Neural cell (in vitro differentiated cells): ENCODE data around the gene GLCE. TPM values are rescaled to one million over a fixed set of nuclear protein-coding genes. Genes with fewer than 3 reads are reported as not detected.

Experiments used
- H2AFZ ChIP-seq: fragments of 200-600, 300-800 bp; sonication (generic), shearing (Covaris generic); 2 replicates; pipeline ENCODE4 v1.6.0; 2014; ENCODE audit warnings: low read depth, mild to moderate bottlenecking, antibody characterized with exemption, low read length, moderate library complexity
- H3F3A ChIP-seq: fragments of 200-600 bp; shearing (Covaris generic); 2 replicates; pipeline ENCODE4 v1.6.1; 2016; ENCODE audit warnings: mild to moderate bottlenecking, moderate library complexity, mixed read lengths, antibody characterized with exemption, low read length; ENCODE audit not compliant: insufficient read depth, poor library complexity, severe bottlenecking
- H3K27ac ChIP-seq: fragments of 200-600, 300-800 bp; sonication (generic), shearing (Covaris generic); 2 replicates; pipeline ENCODE4 v1.5.1; 2014; ENCODE audit warnings: mild to moderate bottlenecking, low read length, moderate library complexity
- H3K27me3 ChIP-seq: fragments of 300-800, 200-600 bp; sonication (generic), shearing (Covaris generic); 2 replicates; pipeline ENCODE4 v1.6.0; 2014; ENCODE audit warnings: mild to moderate bottlenecking, low read depth, low read length, moderate library complexity; ENCODE audit not compliant: insufficient read depth
- H3K36me3 ChIP-seq: fragments of 300-800, 200-600 bp; sonication (generic), shearing (Covaris generic); 2 replicates; pipeline ENCODE4 v1.5.1; 2014; ENCODE audit warnings: mild to moderate bottlenecking, antibody characterized with exemption, low read length, moderate library complexity; ENCODE audit not compliant: insufficient read depth
- H3K4me2 ChIP-seq: fragments of 300-800, 200-600 bp; sonication (generic), shearing (Covaris generic); 2 replicates; pipeline ENCODE4 v1.6.0; 2014; ENCODE audit warnings: mild to moderate bottlenecking, low read length
- H3K4me3 ChIP-seq: fragments of 300-800, 200-600 bp; sonication (generic), shearing (Covaris generic); 2 replicates; pipeline ENCODE4 v1.5.1; 2014; ENCODE audit warnings: mild to moderate bottlenecking, low read length, moderate library complexity
- H3K79me2 ChIP-seq: fragments of 200-600 bp; shearing (Covaris generic); replicated peaks from 2 replicates; pipeline ENCODE4 v1.6.0; 2014; ENCODE audit warnings: mild to moderate bottlenecking, low read length, moderate library complexity; ENCODE audit not compliant: insufficient read depth
- H3K9ac ChIP-seq: fragments of 300-800, 200-600 bp; sonication (generic), shearing (Covaris generic); 2 replicates; pipeline ENCODE4 v1.6.1; 2016; ENCODE audit warnings: mild to moderate bottlenecking, low read length, mixed read lengths
- H3K9me2 ChIP-seq: fragments of 200-600 bp; shearing (Covaris generic); 2 replicates; pipeline ENCODE4 v1.6.1; 2016; ENCODE audit warnings: mild to moderate bottlenecking, low read length, mixed read lengths; ENCODE audit not compliant: insufficient read depth
- H3K9me3 ChIP-seq: fragments of 200-600, 300-800 bp; sonication (generic), shearing (Covaris generic); 2 replicates; pipeline ENCODE4 v1.6.1; 2016; ENCODE audit warnings: mild to moderate bottlenecking, mixed run types, low read length, moderate library complexity, mixed read lengths
- H4K20me1 ChIP-seq: fragments of 200-600 bp; shearing (Covaris generic); 2 replicates; pipeline ENCODE4 v1.6.1; 2016; ENCODE audit warnings: mild to moderate bottlenecking, mixed run types; ENCODE audit not compliant: insufficient read depth
- EP300 ChIP-seq: fragments of 450-650 bp; conservative IDR thresholded peaks from 2 replicates; pipeline ENCODE4 v1.6.1; 2014; ENCODE audit warnings: antibody characterized with exemption, mild to moderate bottlenecking, moderate library complexity; ENCODE audit not compliant: poor library complexity, severe bottlenecking
- EZH2 ChIP-seq: fragments of 200-600, 300-800 bp; shearing (Covaris generic), sonication (generic); IDR thresholded peaks from 2 replicates; pipeline ENCODE4 v1.6.1; 2014; ENCODE audit warnings: antibody characterized with exemption, low read length, borderline replicate concordance, mild to moderate bottlenecking; ENCODE audit not compliant: insufficient read depth, poor library complexity, severe bottlenecking
- MXI1 ChIP-seq: fragments of 450-650 bp; conservative IDR thresholded peaks from 2 replicates; pipeline ENCODE4 v1.6.1; 2014; ENCODE audit warnings: antibody characterized with exemption, mild to moderate bottlenecking; ENCODE audit not compliant: poor library complexity, severe bottlenecking
- POLR2AphosphoS5 ChIP-seq: IDR thresholded peaks from 2 replicates; pipeline ENCODE4 v1.6.1; 2012
- RAD21 ChIP-seq: fragments of 450-650 bp; conservative IDR thresholded peaks from 2 replicates; pipeline ENCODE4 v1.6.1; 2014; ENCODE audit warnings: antibody characterized with exemption, mild to moderate bottlenecking, moderate library complexity
- SMC3 ChIP-seq: fragments of 450-650 bp; conservative IDR thresholded peaks from 2 replicates; pipeline ENCODE4 v1.6.1; 2014; ENCODE audit warnings: antibody characterized with exemption, mild to moderate bottlenecking, moderate library complexity; ENCODE audit not compliant: poor library complexity
- TAF1 ChIP-seq: IDR thresholded peaks from 2 replicates; pipeline ENCODE4 v1.6.1; 2012; ENCODE audit warnings: low read depth
- polyA plus RNA-seq: library from polyadenylated mRNA; depleted of rRNA; stranded (reverse); fragments of >200 nt; gene quantifications from 2 replicates; pipeline ENCODE4 v1.2.3, GENCODE V29; 2014
- TF ChIP-seq, protein P1 (sequence below): IDR thresholded peaks from 2 replicates; pipeline ENCODE4 v1.6.1; 2012; ENCODE audit warnings: borderline replicate concordance
- TF ChIP-seq, protein P2 (sequence below): fragments of 450-650 bp; IDR thresholded peaks from 2 replicates; pipeline ENCODE4 v1.5.1; 2014; ENCODE audit warnings: antibody characterized with exemption, mild to moderate bottlenecking, moderate library complexity; ENCODE audit not compliant: poor library complexity, severe bottlenecking

Gene GLCE
- polyA plus RNA-seq, 1 donor from 2014 or later: 31.5 TPM

DNA sequence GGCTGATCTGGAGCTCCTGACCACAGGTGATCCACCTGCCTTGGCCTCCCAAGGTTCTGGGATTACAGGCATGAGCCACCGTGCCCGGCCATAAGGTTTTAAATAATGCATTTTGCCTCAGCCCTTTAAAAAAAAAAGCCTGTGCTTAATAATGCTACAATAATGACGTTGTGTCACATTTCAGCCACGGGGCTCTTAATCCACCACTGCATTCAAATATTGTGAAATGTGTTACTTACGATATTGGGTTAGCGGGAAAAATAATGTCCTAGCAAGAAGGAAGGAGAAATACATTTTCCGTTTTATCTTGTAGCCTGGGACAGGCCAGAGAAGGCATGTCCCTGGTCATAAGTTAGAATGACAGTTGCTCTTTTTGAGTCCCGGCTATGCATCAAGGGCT, 155.9 kb downstream of the GLCE start:
- Histone ChIP-seq H3K36me3 (no peaks in the 10 kb centered on the region), H4K20me1 (no peaks in the 10 kb centered on the region), H3K79me2 (no peaks in the 10 kb centered on the region), H2AFZ (no peak overlapping the region), H3K4me2 (no peak overlapping the region), H3K4me3 (no peak overlapping the region), H3K9ac (no peak overlapping the region), H3K27me3 (no peaks in the 10 kb centered on the region), H3K9me2 (no peaks in the 10 kb centered on the region), H3K9me3 (no peaks in the 10 kb centered on the region), H3F3A (no peaks in the 10 kb centered on the region), H3K27ac (no peak overlapping the region)
- TF ChIP-seq POLR2AphosphoS5 (no peak), MXI1 (no peak)
- TF ChIP-seq, protein P1, sequence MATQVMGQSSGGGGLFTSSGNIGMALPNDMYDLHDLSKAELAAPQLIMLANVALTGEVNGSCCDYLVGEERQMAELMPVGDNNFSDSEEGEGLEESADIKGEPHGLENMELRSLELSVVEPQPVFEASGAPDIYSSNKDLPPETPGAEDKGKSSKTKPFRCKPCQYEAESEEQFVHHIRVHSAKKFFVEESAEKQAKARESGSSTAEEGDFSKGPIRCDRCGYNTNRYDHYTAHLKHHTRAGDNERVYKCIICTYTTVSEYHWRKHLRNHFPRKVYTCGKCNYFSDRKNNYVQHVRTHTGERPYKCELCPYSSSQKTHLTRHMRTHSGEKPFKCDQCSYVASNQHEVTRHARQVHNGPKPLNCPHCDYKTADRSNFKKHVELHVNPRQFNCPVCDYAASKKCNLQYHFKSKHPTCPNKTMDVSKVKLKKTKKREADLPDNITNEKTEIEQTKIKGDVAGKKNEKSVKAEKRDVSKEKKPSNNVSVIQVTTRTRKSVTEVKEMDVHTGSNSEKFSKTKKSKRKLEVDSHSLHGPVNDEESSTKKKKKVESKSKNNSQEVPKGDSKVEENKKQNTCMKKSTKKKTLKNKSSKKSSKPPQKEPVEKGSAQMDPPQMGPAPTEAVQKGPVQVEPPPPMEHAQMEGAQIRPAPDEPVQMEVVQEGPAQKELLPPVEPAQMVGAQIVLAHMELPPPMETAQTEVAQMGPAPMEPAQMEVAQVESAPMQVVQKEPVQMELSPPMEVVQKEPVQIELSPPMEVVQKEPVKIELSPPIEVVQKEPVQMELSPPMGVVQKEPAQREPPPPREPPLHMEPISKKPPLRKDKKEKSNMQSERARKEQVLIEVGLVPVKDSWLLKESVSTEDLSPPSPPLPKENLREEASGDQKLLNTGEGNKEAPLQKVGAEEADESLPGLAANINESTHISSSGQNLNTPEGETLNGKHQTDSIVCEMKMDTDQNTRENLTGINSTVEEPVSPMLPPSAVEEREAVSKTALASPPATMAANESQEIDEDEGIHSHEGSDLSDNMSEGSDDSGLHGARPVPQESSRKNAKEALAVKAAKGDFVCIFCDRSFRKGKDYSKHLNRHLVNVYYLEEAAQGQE: no peak

DNA sequence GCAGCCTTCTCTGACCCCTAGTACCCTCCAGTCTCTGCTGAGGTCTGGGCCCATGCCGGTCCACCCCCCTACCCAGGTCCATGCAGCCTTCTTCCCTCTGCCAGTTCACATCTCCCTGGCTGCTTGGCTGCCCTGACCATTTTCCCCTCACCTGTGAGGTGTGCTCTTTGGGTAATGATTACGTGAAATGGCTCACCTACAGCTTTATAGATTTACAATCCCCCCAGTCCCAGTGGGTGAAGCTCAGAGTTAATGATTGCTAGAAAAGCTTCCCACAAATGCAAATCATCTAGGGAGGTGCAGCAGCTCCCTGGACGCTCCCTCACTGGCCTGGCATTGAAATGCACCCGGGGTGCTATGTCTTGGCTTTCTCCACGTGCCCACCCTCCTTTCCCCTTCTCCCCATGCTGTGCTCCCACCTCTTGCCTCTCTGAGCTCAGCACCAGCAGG, 157.0 kb downstream of the GLCE start:
- Histone ChIP-seq H3K4me2 (no peak overlapping the region), H3K9me3 (no peaks in the 10 kb centered on the region), H3F3A (no peaks in the 10 kb centered on the region), H3K4me3 (no peak overlapping the region), H4K20me1 (no peaks in the 10 kb centered on the region), H2AFZ (no peak overlapping the region), H3K9ac (no peak overlapping the region), H3K36me3 (no peaks in the 10 kb centered on the region), H3K9me2 (no peaks in the 10 kb centered on the region), H3K27me3 (no peaks in the 10 kb centered on the region), H3K27ac (no peak overlapping the region), H3K79me2 (no peaks in the 10 kb centered on the region)
- TF ChIP-seq POLR2AphosphoS5: no peak
- TF ChIP-seq TAF1: no peak
- TF ChIP-seq MXI1: no peak
- TF ChIP-seq, protein P1: no peak

DNA sequence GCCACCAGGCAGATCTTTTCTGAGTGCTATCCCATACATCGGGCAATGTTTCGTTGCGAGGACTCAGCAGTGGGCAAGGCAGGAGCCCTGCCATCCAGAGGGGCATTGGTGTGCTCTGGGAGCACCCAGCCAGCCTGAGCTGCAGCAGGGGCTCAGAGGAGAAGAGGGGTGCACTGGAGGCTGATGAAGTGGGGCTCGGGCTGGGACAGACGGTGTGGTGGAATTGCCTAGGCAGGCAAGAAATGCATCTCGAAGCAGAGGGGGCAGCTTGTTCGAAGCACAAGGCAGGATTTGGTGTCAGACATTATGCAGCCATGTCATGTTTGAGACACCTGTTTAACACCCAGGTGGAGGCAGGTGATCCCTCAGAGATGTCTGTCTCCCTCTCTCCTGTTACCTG, 157.6 kb downstream of the GLCE start:
- Histone ChIP-seq H4K20me1 (no peaks in the 10 kb centered on the region), H3K27ac (no peak overlapping the region), H2AFZ (no peak overlapping the region), H3K9ac (no peak overlapping the region), H3K36me3 (no peaks in the 10 kb centered on the region), H3K9me3 (no peaks in the 10 kb centered on the region), H3K27me3 (no peaks in the 10 kb centered on the region), H3F3A (no peaks in the 10 kb centered on the region), H3K79me2 (no peaks in the 10 kb centered on the region), H3K9me2 (no peaks in the 10 kb centered on the region), H3K4me3 (no peak overlapping the region), H3K4me2 (no peak overlapping the region)
- no peak for TF ChIP-seq SMC3
- TF ChIP-seq, protein P1: no peak
- TF ChIP-seq TAF1: no peak
- no peak for TF ChIP-seq POLR2AphosphoS5
- TF ChIP-seq MXI1: no peak
- no peak for TF ChIP-seq EP300
- TF ChIP-seq, protein P2, sequence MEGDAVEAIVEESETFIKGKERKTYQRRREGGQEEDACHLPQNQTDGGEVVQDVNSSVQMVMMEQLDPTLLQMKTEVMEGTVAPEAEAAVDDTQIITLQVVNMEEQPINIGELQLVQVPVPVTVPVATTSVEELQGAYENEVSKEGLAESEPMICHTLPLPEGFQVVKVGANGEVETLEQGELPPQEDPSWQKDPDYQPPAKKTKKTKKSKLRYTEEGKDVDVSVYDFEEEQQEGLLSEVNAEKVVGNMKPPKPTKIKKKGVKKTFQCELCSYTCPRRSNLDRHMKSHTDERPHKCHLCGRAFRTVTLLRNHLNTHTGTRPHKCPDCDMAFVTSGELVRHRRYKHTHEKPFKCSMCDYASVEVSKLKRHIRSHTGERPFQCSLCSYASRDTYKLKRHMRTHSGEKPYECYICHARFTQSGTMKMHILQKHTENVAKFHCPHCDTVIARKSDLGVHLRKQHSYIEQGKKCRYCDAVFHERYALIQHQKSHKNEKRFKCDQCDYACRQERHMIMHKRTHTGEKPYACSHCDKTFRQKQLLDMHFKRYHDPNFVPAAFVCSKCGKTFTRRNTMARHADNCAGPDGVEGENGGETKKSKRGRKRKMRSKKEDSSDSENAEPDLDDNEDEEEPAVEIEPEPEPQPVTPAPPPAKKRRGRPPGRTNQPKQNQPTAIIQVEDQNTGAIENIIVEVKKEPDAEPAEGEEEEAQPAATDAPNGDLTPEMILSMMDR: no peak
- no peak for TF ChIP-seq RAD21
- no peak for TF ChIP-seq EZH2
